GM18868 (cell line): ENCODE data around the gene TMEM30A.

Source experiments
- ATAC-seq: cut with Tn5 transposase; IDR thresholded peaks from one replicate; pipeline ENCODE4 v1.9.1; 2021; ENCODE audit warnings: mild to moderate bottlenecking, moderate library complexity; ENCODE audit not compliant: unreplicated experiment

TMEM30A gene

GRCh38 chr6:75292555-75292954 is 8.0 kb upstream of the TMEM30A start:
- no peak for ATAC-seq

GRCh38 chr6:75291744-75292143 is 7.2 kb upstream of the TMEM30A start:
- ATAC-seq, result no peak

GRCh38 chr6:75291331-75291730 is 6.7 kb upstream of the TMEM30A start:
- no peak for ATAC-seq

GRCh38 chr6:75290136-75290945 is 5.7 kb upstream of the TMEM30A start:
- ATAC-seq, result no peak

GRCh38 chr6:75288023-75288422 is 3.4 kb upstream of the TMEM30A start:
- ATAC-seq, result no peak

- ATAC-seq, result no peak
These were observed 2.8 kb upstream of the TMEM30A start for GRCh38 chr6:75287424-75287823.

- ATAC-seq, result no peak
These were observed 2.4 kb upstream of the TMEM30A start for GRCh38 chr6:75286955-75287354.

- ATAC-seq, result no peak
These were observed 669 bp upstream of the TMEM30A start for GRCh38 chr6:75285283-75285639.

GRCh38 chr6:75283907-75284631 is 523 bp downstream of the TMEM30A start:
- peak; percentile 17 for ATAC-seq

GRCh38 chr6:75282706-75283105 is 1.9 kb downstream of the TMEM30A start:
- ATAC-seq, result no peak

GRCh38 chr6:75281653-75282052 is 2.9 kb downstream of the TMEM30A start:
- ATAC-seq, result peak; percentile 32

- no peak for ATAC-seq
These were observed 4.3 kb downstream of the TMEM30A start for GRCh38 chr6:75280131-75280855.

- ATAC-seq, result no peak
These were observed 5.2 kb downstream of the TMEM30A start for GRCh38 chr6:75279418-75279817.

GRCh38 chr6:75278474-75279077 is 6.0 kb downstream of the TMEM30A start:
- ATAC-seq, result no peak

- no peak for ATAC-seq
These were observed 9.5 kb downstream of the TMEM30A start for GRCh38 chr6:75275067-75275466.

GRCh38 chr6:75273009-75273408 is 11.6 kb downstream of the TMEM30A start:
- no peak for ATAC-seq

GRCh38 chr6:75272145-75272840 is 12.3 kb downstream of the TMEM30A start:
- ATAC-seq, result no peak

- peak; percentile 3 for ATAC-seq
These were observed 15.6 kb downstream of the TMEM30A start for GRCh38 chr6:75268988-75269354.

- peak; percentile 52 for ATAC-seq
These were observed 16.2 kb downstream of the TMEM30A start for GRCh38 chr6:75268121-75268987.

- no peak for ATAC-seq
These were observed 17.1 kb downstream of the TMEM30A start for GRCh38 chr6:75267461-75267860.
